RWPE2 (cell line): Measurements from ENCODE around the gene NPY.
A peak's percentile ranks its signal among the peaks of the same experiment; 100 is the strongest.

Experiments
- ATAC-seq: fragments of 200-7000 bp; cut with Tn5 transposase; 3 replicates; pipeline ENCODE4 v1.9.1; 2021; ENCODE audit warnings: low read depth
- DNase-seq: peaks from one replicate; pipeline ENCODE4 v3.0.0-alpha.2; 2020; ENCODE audit warnings: low spot score
- H3K27ac ChIP-seq: fragments of 450-650 bp; 2 replicates; pipeline ENCODE4 v1.5.1; 2017; ENCODE audit warnings: mild to moderate bottlenecking; ENCODE audit not compliant: poor library complexity, severe bottlenecking
- H3K27me3 ChIP-seq: fragments of 250-450 bp; sonication (Bioruptor Pico); 2 replicates; pipeline ENCODE4 v1.5.1; 2021; ENCODE audit warnings: mild to moderate bottlenecking, moderate library complexity; ENCODE audit not compliant: insufficient read depth, poor library complexity, severe bottlenecking
- H3K36me3 ChIP-seq: fragments of 250-450 bp; sonication (Bioruptor Pico); 2 replicates; pipeline ENCODE4 v1.5.1; 2020; ENCODE audit warnings: low read depth, mild to moderate bottlenecking, moderate library complexity
- H3K4me1 ChIP-seq: fragments of 250-450 bp; sonication (Bioruptor Pico); 2 replicates; pipeline ENCODE4 v1.5.1; 2021; ENCODE audit warnings: mild to moderate bottlenecking, moderate library complexity; ENCODE audit not compliant: insufficient read depth, poor library complexity, severe bottlenecking
- H3K4me3 ChIP-seq: fragments of 250-450 bp; sonication (Bioruptor Pico); 2 replicates; pipeline ENCODE4 v1.5.1; 2021; ENCODE audit warnings: mild to moderate bottlenecking, moderate library complexity; ENCODE audit not compliant: severe bottlenecking
- H3K9me3 ChIP-seq: fragments of 250-450 bp; sonication (Bioruptor Pico); 2 replicates; pipeline ENCODE4 v1.5.1; 2021; ENCODE audit warnings: mild to moderate bottlenecking, moderate library complexity; ENCODE audit not compliant: severe bottlenecking
- CTCF ChIP-seq: fragments of 450-650 bp; IDR thresholded peaks from one replicate; pipeline ENCODE4 v1.5.1; 2017; ENCODE audit warnings: mild to moderate bottlenecking, moderate library complexity; ENCODE audit not compliant: poor library complexity, severe bottlenecking

Gene NPY

GRCh38 chr7:24283897-24284698, at the start of gene NPY:
Gene NPY (plus strand): TSS chr7:24284190. CDS start chr7:24285241, 1,051 bp downstream.
- H3K36me3 ChIP-seq, result no peaks in the 10 kb centered on the region
- peaks cover 90% of the 10 kb centered on the region for H3K27me3 ChIP-seq
- H3K27ac ChIP-seq, result no peak within 1 kb of the TSS
- no peak for TF ChIP-seq CTCF
- DNase-seq (no peak), ATAC-seq (peak; percentile 48)
- H3K9me3 ChIP-seq, result no peaks in the 10 kb centered on the region
- no peak within 1 kb of the TSS for H3K4me3 ChIP-seq
- no peaks in the 10 kb centered on the region for H3K4me1 ChIP-seq

- DNase-seq (no peak), ATAC-seq (no peak)
- Histone ChIP-seq H3K27me3 (peaks cover 3% of the 10 kb centered on the region), H3K9me3 (no peaks in the 10 kb centered on the region), H3K4me3 (no peak overlapping the region), H3K27ac (no peak overlapping the region), H3K36me3 (no peaks in the 10 kb centered on the region), H3K4me1 (no peaks in the 10 kb centered on the region)
- TF ChIP-seq CTCF, result no peak
Observed at GRCh38 chr7:24239260-24239659, 44.7 kb upstream of the NPY start.

- no peaks in the 10 kb centered on the region for H3K36me3 ChIP-seq
- no peak for ATAC-seq
- no peaks in the 10 kb centered on the region for H3K4me1 ChIP-seq
- H3K9me3 ChIP-seq, result no peaks in the 10 kb centered on the region
- H3K4me3 ChIP-seq, result no peak overlapping the region
- DNase-seq, result no peak
- no peak for TF ChIP-seq CTCF
- no peak overlapping the region for H3K27ac ChIP-seq
- H3K27me3 ChIP-seq, result peaks cover 5% of the 10 kb centered on the region
Observed at GRCh38 chr7:24241206-24241605, 42.8 kb upstream of the NPY start.

- Histone ChIP-seq H3K36me3 (no peaks in the 10 kb centered on the region), H3K4me1 (no peaks in the 10 kb centered on the region), H3K27ac (no peak overlapping the region), H3K9me3 (no peaks in the 10 kb centered on the region), H3K27me3 (peaks cover 5% of the 10 kb centered on the region), H3K4me3 (no peak overlapping the region)
- ATAC-seq (no peak), DNase-seq (no peak)
- no peak for TF ChIP-seq CTCF
Observed at GRCh38 chr7:24244554-24244953, 39.4 kb upstream of the NPY start.

GRCh38 chr7:24245362-24245761, 38.6 kb upstream of the NPY start:
- no peaks in the 10 kb centered on the region for H3K4me1 ChIP-seq
- H3K36me3 ChIP-seq, result no peaks in the 10 kb centered on the region
- H3K9me3 ChIP-seq, result no peaks in the 10 kb centered on the region
- no peak overlapping the region for H3K27ac ChIP-seq
- ATAC-seq (no peak), DNase-seq (no peak)
- H3K4me3 ChIP-seq, result no peak overlapping the region
- peaks cover 5% of the 10 kb centered on the region for H3K27me3 ChIP-seq
- no peak for TF ChIP-seq CTCF
